GM21515 (cell line): Measurements from ENCODE around the gene UBR2.
"Not testable (repeated sequence)": the region's sequence is repeated elsewhere in the genome, so short reads cannot be mapped to it uniquely, and the experiment has no call there.

ENCODE experiments used
- ATAC-seq: cut with Tn5 transposase; IDR thresholded peaks from one replicate; pipeline ENCODE4 v1.9.1; 2021; ENCODE audit not compliant: unreplicated experiment

Gene UBR2

DNA sequence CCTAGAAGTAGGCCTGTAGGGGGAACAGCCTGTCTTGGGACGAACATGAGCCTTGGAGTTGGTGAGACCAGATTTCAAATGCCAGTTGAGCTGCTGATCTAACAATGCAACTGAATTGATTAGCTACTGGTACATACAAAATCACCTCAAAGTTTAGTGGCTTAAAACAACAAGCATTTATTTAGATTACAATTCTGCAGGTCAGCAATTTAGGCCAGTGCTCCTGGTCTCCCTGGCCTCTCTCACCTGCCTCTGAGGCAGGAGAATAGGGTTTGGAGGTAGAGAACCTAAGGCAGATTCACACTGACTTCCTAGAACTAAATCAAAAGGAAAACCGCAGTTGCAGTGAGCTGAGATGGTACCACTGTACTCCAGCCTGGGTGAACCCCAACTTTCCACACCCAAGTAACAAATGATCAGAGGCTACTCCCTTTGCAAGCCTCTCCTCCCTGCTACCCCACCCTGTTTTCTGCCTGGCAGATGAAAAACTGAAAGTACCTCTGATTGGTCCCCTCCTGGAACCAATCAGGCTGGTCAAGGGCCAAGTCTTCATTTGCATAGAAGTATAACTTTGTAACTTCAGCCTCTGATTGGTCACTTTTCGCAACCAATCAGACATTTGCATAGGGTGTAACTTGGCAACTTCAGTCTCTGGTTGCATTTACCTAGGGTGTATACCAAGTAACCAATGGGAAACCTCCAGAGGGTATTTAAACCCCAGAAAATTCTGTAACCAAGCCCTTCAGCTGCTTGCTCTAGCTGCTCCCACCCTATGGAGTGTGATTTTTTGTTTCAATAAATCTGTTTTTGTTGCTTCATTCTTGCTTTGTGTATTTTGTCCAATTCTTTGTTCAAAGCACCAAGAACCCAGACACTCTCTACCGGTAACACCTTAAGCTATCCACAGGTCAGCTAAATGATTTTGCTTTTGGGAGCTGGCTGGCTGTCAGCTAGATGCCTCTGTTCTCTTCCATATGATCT, 8.1 kb upstream of the UBR2 start:
- ATAC-seq: no peak

DNA sequence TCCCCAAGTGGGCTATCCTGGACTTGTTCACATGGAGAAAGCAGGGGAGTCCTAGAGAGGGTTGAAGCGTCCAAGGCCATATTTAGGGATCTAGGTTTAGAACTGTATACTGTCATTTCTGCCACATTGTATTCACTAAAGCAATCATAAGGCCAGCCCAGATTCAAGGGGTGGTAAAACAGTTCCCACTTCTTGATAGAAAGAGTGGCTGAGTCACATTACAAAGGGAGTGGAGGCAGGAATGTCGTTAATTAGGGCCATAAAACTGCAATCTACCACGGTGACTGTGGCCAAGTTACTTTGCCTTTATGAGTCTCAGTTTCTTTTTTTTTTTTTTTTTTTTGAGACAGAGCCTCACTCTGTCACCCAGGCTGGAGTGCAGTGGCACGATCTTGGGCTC, 7.4 kb upstream of the UBR2 start:
- ATAC-seq: no peak

DNA sequence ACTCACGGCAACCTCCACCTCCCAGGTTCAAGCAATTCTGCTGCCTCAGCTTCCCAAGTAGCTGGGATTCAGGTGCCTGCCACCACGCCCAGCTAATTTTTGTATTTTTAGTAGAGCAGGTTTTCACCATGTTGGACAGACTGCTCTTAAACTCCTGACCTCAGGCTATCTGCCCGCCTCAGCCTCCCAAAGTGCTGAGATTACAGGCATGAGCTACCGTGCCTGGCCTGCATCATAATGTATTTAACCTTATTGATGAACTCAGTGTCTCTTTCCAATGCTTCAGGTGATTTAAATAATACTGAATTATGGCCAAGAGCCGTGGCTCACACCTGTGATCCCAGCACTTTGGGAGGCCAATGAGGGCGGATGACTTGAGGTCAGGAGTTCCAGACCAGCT, 4.6 kb upstream of the UBR2 start:
- not testable (repeated sequence) for ATAC-seq

DNA sequence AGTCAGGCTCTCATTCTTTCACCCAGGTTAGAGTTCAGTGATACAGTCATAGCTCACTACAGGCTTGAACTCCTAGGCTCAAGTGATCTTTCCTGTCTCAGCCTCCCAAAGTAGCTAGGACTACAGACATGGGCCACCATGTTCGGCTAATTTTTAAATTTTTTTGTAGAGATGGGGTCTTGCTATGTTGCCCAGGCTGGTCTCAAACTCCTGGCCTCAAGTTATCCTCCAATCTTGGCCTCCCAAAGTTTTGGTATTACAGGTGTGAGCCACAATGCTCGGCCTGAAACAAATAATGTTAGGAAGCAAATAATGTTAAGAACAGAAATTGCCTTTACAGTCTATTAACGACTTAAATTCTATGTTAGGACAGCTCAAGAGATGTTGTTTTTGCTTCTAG, 1.8 kb upstream of the UBR2 start:
- no peak for ATAC-seq

DNA sequence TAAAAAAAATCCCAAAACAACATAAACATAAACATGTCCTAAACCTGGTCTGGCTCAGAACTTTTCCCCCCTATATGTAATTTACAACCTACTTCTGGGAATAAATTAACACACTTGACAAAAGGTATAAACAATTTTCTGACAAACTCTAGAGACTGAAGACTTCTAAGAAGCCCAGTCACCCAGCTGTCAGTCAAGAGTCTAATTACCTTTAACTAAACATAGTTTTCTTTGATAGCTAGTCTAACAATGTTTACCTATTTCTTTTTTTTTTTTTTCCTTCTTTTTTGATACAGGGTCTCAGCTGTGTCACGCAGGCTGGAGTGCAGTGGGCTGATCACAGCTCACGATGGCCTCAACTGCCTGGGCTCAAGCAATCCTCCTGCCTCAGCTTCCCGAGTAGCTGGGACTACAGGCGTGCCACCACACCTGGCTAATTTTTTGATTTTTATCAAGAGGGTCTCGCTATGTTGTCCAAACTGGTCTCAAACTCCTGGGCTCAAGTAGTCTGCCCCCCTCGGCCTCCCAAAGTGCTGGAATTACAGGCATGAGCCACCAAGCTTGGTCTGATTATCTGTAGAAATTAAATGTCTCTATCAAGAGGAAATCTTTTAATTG, 932 bp upstream of the UBR2 start:
- no peak for ATAC-seq

DNA sequence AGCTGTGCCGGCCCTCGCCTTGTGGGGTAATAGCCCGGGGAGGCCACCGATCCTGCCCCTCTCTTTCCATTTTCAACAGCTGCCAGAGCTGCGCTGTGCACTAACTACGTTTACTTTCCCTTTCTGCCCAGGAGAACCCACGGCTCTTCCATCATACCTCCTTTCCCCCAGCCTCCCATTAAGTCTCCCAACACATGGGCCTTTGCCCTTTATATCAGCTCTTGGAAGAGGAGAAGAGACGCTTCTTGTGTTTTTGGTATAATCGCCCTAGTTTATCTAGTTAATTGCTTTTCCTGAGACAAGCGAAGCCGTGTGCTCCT, 637 bp downstream of the UBR2 start:
- ATAC-seq: no peak

DNA sequence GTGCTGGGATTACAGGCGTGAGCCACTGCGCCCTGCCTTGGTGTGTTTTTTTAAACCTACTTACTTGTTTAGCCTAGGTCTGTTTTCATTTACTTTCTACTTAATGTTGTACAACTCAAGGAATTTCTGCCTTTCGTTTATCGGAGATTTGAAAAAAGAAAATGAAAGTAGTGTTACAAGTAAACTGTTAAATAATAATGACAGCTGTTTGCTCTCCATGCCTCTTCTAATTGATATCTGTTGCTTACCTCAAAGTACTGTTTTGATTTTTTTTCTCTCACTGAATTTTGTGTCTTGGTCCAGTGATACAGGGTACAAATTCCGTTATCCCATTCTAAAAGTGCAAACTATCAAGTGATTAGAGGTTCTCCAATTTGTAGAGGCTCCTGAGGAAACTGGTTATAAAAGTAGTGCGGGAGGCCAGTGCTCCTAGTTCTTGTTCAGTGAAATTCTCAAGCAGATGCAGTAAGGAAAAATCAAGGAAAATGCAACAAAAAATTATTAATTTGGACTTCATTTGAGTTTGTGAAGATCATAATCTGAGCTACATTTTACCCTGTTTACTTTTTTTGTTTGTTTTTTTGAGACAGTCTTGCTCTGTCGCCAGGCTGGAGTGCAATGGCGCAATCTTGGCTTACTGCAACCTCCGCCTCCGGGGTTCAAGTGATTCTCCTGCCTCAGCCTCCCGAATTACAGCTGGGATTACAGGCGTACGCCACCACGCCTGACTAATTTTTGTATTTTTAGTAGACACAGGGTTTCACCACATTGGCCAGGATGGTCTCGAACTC, 2.2 kb downstream of the UBR2 start:
- ATAC-seq: no peak

DNA sequence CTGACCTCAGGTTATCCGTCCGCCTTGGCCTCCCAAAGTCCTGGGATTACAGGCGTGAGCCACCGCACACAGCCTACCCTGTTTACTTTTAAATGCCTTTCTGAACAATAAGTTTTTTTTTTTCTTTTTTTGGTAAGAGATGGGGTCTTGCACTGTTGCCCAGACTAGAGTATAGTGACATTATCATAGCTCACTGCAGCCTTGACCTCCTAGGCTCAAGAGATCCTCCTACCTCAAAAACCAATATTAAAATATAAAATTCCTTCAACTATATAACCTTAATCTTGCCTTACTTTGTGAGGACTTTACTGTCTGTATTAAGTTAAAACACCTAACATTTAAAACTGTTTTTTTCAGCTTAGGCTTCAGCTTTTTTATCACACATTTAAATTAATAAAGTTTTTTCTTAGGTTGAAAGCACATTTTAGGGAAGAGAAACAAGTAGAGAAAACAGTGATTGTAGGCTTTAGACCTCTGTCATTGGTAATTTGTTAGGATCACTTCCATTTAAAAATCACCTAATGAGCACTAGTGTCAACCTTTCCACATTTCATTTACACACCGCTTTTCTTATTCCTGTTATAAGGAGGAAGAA, 2.9 kb downstream of the UBR2 start:
- ATAC-seq: no peak

DNA sequence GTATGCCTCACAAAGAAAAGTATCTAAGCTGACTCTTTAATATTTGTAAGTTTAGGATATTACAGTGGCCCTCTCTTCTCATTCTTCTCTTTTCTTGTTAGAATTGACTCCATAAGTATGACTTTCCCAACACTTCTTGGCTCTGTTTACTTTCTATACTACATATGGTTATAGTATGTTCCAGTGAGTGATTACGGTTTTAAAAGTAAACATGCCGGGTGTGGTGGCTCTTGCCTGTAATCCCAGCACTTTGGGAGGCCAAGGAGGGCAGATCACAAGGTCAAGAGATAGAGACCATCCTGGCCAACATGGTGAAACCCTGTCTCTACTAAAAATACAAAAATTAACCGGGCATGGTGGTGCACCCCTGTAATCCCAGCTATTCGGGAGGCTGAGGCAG, 3.4 kb downstream of the UBR2 start:
- not testable (repeated sequence) for ATAC-seq

DNA sequence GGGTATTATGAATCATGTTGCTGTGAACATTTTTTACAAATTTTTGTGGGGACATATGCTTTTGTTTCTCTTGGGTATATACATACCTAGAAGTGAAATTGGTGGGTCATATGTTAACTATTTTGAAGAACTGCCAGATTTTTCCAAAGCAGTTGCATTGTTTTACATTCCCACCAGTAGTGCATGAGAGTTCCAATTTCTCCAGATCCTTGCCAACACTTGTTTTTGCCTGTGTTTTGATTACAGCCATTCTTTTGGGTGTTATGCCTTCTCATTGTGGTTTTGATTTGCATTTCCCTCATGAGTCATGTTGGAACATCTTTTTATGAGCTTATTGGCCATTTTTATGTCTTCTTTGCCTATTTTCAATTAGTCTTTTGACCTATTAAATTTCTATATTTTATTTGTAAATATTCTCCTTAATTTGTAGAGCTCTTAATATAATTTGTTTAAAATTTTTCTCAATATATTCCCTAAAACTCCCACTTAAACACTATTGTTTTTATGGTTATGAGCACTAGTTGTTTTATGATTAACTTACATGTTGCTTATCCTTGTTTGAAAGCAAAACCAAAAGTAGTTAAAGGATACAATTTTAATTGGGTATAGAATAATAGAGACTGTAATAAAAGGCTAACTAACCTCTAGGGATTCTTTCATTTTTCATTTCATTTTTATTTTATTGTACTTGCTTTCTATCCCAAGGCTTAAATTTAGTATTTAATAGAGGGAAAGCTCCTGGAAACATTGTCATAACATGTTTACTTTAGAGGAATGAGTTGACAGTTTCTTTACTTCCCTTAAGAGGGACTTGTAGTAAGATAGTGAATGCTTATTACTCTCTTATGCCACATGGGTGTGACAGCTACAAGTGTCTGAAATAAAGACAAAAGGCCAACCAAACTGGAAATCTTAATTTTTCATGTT, 5.5 kb downstream of the UBR2 start:
- ATAC-seq: no peak

DNA sequence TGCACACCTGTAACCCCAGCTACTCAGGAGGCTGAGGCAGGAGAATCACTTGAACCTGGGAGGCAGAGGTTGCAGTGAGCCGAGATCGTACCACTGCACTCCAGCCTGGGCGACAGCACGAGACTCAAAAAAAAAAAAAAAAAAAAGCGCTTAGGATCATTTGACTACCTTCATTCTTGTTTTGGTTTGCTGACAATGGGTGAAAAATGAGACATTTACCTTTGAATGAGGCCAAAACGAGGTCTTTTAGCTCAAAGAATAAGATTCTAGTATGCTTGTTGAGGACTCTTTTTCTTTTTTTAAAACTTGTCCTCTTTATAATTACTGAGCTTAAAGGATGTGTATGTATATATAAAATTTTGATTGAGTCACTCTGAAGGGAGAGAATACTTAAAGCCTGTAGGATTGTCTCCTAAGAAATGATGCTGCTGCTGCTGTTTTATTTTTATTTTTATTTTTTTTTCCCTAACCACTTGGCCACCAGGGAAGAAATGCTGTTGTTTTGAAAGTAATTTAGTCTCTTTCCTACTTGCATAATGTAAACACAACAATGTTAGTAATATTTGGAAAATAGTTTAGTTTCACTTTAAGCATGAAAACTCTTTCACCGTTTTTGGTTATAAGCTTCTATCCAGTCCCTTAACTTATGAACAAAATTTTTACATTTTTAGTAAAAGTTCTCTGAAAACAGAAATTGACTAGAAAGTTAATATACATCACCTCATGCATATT, 7.9 kb downstream of the UBR2 start:
- peak; percentile 23 for ATAC-seq

DNA sequence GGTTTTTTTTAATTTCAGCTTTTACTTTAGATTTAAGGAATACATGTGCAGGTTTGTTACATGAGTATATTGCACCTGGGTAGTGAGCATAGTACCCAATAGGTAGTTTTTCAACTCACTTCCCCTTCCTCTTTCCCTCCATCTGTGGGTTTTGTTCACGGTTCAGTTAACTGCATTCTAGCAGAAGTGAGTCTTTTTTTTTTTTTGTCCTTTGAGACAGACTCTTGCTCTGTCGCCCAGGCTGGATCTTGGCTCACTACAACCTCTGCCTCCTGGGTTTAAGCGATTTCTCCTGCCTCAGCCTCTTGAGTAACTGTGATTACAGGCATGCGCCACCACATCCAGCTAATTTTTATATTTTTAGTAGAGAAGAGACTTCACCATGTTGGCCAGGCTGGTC, 8.7 kb downstream of the UBR2 start:
- peak; percentile 76 for ATAC-seq

DNA sequence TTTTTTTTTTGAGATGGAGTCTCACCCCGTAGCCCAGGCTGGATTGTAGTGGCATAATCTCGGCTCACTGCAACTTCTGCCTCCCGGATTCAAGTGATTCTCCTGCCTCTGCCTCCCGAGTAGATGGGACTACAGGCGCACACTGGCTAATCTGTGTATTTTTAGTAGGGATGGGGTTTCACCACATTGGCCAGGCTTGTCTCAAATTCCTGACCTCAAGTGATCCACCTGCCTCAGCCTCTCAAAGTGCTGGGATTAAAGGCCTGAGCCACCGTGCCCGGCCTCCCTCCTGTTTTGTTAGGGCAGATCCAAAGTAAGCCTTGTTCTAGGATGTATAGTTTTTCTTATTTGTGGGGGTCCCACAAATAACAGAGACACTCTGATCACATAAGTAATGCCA, 12.7 kb downstream of the UBR2 start:
- not testable (repeated sequence) for ATAC-seq

DNA sequence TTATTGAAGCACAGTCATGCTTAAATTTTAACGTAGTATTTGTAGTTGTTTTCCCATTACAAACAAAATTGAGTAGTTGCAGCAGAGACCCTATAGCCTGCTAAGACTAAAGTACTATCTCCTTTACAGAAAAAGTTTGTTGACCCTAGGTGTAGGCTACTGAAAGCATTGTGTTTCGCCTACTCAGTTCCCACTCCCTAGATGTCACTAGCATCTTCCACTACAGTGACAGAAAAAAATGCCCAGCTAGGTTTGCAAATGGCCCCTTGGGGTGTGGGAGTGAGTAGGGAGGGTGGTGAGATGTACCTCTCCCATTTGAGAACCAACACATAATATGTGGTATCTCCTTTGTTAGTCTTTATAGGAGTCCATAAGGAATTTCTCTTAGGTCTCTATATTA, 34.5 kb downstream of the UBR2 start:
- no peak for ATAC-seq

DNA sequence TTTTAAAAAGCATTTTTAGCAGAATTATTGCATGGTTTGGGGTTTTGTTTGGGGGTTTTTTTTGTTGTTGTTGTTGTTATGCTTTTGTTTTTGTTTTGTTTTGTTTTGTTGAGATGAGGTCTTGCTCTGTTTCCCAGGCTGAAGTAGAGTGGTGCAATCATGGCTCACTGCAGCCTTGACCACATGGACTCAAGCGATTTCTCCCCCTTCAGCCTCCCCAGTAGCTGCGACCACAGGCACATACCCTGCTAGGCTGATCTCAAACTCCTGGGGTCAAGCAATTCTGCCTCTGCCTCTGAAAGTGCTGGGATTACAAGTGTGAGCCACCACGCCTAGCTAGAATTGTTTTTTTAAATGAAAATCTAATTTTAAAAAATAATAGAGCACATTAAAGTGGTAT, 35.7 kb downstream of the UBR2 start:
- no peak for ATAC-seq

DNA sequence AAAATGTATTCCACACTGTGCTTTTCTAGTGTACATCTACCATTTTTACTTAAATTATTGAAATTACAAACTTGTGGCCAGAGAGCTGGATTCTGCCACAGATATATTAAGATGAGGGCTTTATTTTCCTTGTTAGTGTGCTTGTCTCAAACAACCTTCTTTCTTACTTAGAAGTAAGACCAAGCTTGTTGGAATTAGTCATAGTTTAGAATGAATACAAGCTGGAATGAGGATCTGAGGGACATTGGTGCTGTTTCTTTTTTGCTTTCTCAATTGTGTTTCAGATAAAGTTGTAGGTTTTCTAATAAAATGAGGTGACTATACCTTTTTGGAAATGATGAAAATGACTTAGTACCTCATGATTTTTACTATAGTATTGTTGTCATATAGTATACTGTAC, 40.3 kb downstream of the UBR2 start:
- no peak for ATAC-seq

DNA sequence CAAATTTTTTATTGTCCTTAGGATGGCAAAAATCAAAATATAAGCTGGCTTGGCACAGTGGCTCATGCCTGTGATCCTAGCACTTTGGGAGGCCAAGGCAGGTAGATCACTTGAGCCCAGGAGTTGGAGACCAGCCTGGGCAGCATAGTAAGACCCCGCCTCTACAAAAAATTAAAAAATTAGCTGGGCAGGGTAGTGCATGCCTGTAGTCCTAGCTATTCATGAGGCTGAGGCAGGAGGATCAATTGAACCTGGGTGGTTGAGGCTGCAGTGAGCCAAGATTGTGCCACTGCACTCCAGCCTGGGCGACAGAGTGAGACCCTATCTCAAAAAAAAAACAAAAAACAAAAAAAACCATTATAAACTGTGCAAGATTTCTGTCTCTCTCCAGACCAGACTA, 40.9 kb downstream of the UBR2 start:
- not testable (repeated sequence) for ATAC-seq

DNA sequence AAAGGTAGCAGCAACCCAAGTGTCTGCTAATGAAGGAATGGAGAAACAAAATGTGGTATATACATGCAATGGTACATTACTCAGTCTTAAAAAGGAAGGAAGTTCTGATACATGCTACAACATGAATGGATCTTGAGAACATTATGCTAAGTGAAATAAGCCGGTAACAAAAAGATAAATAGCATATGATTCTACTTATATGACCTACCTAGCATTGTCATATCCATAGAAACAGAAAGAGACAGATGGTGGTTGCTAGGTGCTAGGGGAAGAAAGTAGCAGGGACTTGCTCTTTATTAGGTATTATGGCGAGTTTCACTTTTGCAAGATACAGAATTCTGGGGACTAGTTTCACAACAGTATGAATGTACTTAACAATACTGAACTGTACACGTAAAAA, 46.6 kb downstream of the UBR2 start:
- no peak for ATAC-seq

DNA sequence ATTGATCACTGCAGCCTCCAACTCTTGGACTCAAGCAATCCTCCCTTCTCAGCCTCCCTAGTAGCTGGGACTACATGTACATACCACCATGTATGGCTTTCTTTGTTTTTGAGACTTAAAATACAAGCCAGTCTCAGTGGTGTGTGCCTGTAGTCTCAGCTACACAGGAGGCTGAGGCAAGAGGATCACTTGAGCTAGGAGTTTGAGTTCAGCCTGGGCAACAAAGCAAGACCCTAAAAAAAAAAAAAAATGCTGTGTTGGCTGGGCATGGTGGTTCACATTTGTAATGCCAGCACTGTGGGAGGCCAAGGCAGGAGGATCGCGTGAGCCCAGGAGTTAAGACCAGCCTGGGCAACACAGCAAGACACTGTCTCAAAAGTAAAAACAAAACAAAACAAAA, 51.7 kb downstream of the UBR2 start:
- no peak for ATAC-seq

DNA sequence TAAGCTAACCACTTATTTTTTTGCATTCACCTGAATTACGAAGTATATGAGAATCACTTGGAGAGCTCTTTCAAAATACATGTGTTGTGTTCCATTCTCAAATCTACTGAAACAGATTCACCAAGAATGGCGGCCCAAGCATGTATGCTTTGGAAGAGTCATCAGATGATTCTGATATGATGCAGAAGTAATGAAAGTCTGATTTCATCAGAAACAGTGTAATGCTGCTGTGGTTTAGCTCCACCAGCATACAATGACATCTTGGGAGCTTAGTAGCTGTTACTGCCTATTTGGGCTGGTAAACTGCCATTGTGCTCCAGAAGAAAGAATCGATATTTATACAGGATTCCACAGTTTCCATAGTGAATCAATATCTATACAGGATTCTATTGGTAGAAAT, 52.9 kb downstream of the UBR2 start:
- no peak for ATAC-seq
